MM.1S (cell line): ENCODE results near the gene FSIP1.

Experiments used
- DNase-seq: peaks from one replicate; pipeline ENCODE4 v3.0.0-alpha.2; 2015
- H2AFZ ChIP-seq: fragments of 300-600 bp; sonication (generic); 2 replicates; pipeline ENCODE4 v1.6.0; 2016; ENCODE audit warnings: antibody characterized with exemption, low read length
- H3F3A ChIP-seq: fragments of 300-600 bp; sonication (generic); 2 replicates; pipeline ENCODE4 v1.6.1; 2016; ENCODE audit warnings: mild to moderate bottlenecking, antibody characterized with exemption, low read length, moderate library complexity, mixed read lengths; ENCODE audit not compliant: insufficient read depth
- H3K27ac ChIP-seq: fragments of 300-600 bp; sonication (generic); 2 replicates; pipeline ENCODE4 v1.5.1; 2016; ENCODE audit warnings: mild to moderate bottlenecking, low read length
- H3K27me3 ChIP-seq: fragments of 300-600 bp; sonication (generic); replicated peaks from 2 replicates; pipeline ENCODE4 v1.6.0; 2016; ENCODE audit warnings: low read length; ENCODE audit not compliant: insufficient read depth
- H3K36me3 ChIP-seq: fragments of 300-600 bp; sonication (generic); replicated peaks from 2 replicates; pipeline ENCODE4 v1.6.1; 2016; ENCODE audit warnings: mild to moderate bottlenecking, low read length, mixed read lengths; ENCODE audit not compliant: insufficient read depth
- H3K4me1 ChIP-seq: fragments of 300-600 bp; sonication (generic); 2 replicates; pipeline ENCODE4 v1.6.1; 2016; ENCODE audit warnings: low read length, mixed read lengths
- H3K4me2 ChIP-seq: fragments of 300-600 bp; sonication (generic); 2 replicates; pipeline ENCODE4 v1.6.0; 2016; ENCODE audit warnings: low read depth, low read length
- H3K4me3 ChIP-seq: fragments of 300-600 bp; sonication (generic); 2 replicates; pipeline ENCODE4 v1.5.1; 2016; ENCODE audit warnings: low read length, mixed read lengths
- H3K79me2 ChIP-seq: fragments of 300-600 bp; sonication (generic); 2 replicates; pipeline ENCODE4 v1.6.1; 2016; ENCODE audit warnings: mixed run types, low read length, mixed read lengths
- H3K9ac ChIP-seq: fragments of 300-600 bp; sonication (generic); 2 replicates; pipeline ENCODE4 v1.6.1; 2016; ENCODE audit warnings: low read length, mixed read lengths
- H3K9me2 ChIP-seq: fragments of 300-600 bp; sonication (generic); replicated peaks from 2 replicates; pipeline ENCODE4 v1.6.1; 2016; ENCODE audit warnings: mild to moderate bottlenecking, low read length, mixed read lengths; ENCODE audit not compliant: insufficient read depth
- H3K9me3 ChIP-seq: fragments of 300-600 bp; sonication (generic); replicated peaks from 2 replicates; pipeline ENCODE4 v1.6.1; 2016; ENCODE audit warnings: mild to moderate bottlenecking, low read length, mixed read lengths; ENCODE audit not compliant: insufficient read depth
- H4K20me1 ChIP-seq: fragments of 300-600 bp; sonication (generic); 2 replicates; pipeline ENCODE4 v1.6.1; 2016; ENCODE audit warnings: mild to moderate bottlenecking, low read length, moderate library complexity, mixed read lengths; ENCODE audit not compliant: insufficient read depth
- CTCF ChIP-seq: fragments of 300-600 bp; sonication (generic); IDR thresholded peaks from 2 replicates; pipeline ENCODE4 v1.5.1; 2016; ENCODE audit warnings: antibody characterized with exemption, low read length, mixed read lengths
- EZH2 ChIP-seq: fragments of 300-600 bp; sonication (generic); optimal IDR thresholded peaks from 2 replicates; pipeline ENCODE3; 2017; ENCODE audit warnings: low read depth, mild to moderate bottlenecking, antibody characterized with exemption, low read length, mixed read lengths
- EZH2phosphoT487 ChIP-seq: fragments of 300-600 bp; sonication (generic); IDR thresholded peaks from 2 replicates; pipeline ENCODE4 v1.6.1; 2018; ENCODE audit warnings: antibody characterized with exemption, low read length

Gene FSIP1

GRCh38 chr15:39672666-39673065 lies 110.0 kb downstream of the FSIP1 start:
- no peak overlapping the region for H3K4me2 ChIP-seq
- no peak overlapping the region for H3K4me3 ChIP-seq
- no peaks in the 10 kb centered on the region for H4K20me1 ChIP-seq
- H3K36me3 ChIP-seq = no peaks in the 10 kb centered on the region
- TF ChIP-seq EZH2phosphoT487 = no peak
- TF ChIP-seq EZH2 = no peak
- TF ChIP-seq CTCF = no peak
- no peaks in the 10 kb centered on the region for H3K79me2 ChIP-seq
- H3K9me2 ChIP-seq = no peaks in the 10 kb centered on the region
- no peak overlapping the region for H3K9ac ChIP-seq
- no peaks in the 10 kb centered on the region for H3K27me3 ChIP-seq
- H3F3A ChIP-seq = no peaks in the 10 kb centered on the region
- H3K4me1 ChIP-seq = no peaks in the 10 kb centered on the region
- DNase-seq = no peak
- H3K27ac ChIP-seq = no peak overlapping the region
- H3K9me3 ChIP-seq = no peaks in the 10 kb centered on the region
- no peak overlapping the region for H2AFZ ChIP-seq

GRCh38 chr15:39672184-39672583 lies 110.5 kb downstream of the FSIP1 start:
- Histone ChIP-seq H2AFZ (no peak overlapping the region), H3K36me3 (no peaks in the 10 kb centered on the region), H3K9me2 (no peaks in the 10 kb centered on the region), H4K20me1 (no peaks in the 10 kb centered on the region), H3K4me3 (no peak overlapping the region), H3K27me3 (no peaks in the 10 kb centered on the region), H3F3A (no peaks in the 10 kb centered on the region), H3K9me3 (no peaks in the 10 kb centered on the region), H3K4me1 (no peaks in the 10 kb centered on the region), H3K9ac (no peak overlapping the region), H3K4me2 (no peak overlapping the region), H3K27ac (no peak overlapping the region), H3K79me2 (no peaks in the 10 kb centered on the region)
- no peak for TF ChIP-seq EZH2
- no peak for TF ChIP-seq EZH2phosphoT487
- TF ChIP-seq CTCF = no peak
- no peak for DNase-seq

- Histone ChIP-seq H3K36me3 (no peaks in the 10 kb centered on the region), H3K27ac (no peak overlapping the region), H3K9me2 (no peaks in the 10 kb centered on the region), H3K4me2 (no peak overlapping the region), H2AFZ (no peak overlapping the region), H3K4me1 (no peaks in the 10 kb centered on the region), H3K27me3 (no peaks in the 10 kb centered on the region), H3K79me2 (no peaks in the 10 kb centered on the region), H3K4me3 (no peak overlapping the region), H4K20me1 (no peaks in the 10 kb centered on the region), H3F3A (no peaks in the 10 kb centered on the region), H3K9ac (no peak overlapping the region), H3K9me3 (no peaks in the 10 kb centered on the region)
- no peak for DNase-seq
- TF ChIP-seq CTCF (no peak), EZH2 (no peak), EZH2phosphoT487 (no peak)
These were observed 112.0 kb downstream of the FSIP1 start for GRCh38 chr15:39670687-39671086.

- no peak overlapping the region for H3K27ac ChIP-seq
- H2AFZ ChIP-seq = no peak overlapping the region
- no peak for TF ChIP-seq CTCF
- no peak for TF ChIP-seq EZH2
- TF ChIP-seq EZH2phosphoT487 = no peak
These were observed 113.0 kb downstream of the FSIP1 start for GRCh38 chr15:39669661-39670060.

More at GRCh38 chr15:39669661-39670060, 113.0 kb downstream of the FSIP1 start:
- Histone ChIP-seq H3K9me2 (no peaks in the 10 kb centered on the region), H3K79me2 (no peaks in the 10 kb centered on the region), H3K27me3 (no peaks in the 10 kb centered on the region), H3K9me3 (no peaks in the 10 kb centered on the region), H3K36me3 (no peaks in the 10 kb centered on the region), H3K4me2 (no peak overlapping the region), H3K9ac (no peak overlapping the region), H3K4me3 (no peak overlapping the region), H4K20me1 (no peaks in the 10 kb centered on the region), H3K4me1 (no peaks in the 10 kb centered on the region), H3F3A (no peaks in the 10 kb centered on the region)
- no peak for DNase-seq
